ENCODE data around the gene SNRPD1.

The SNRPD1 gene

GRCh38 chr18:21629089-21629832 lies 17.1 kb downstream of the SNRPD1 start:
- no peaks in the 10 kb centered on the region for H3K4me1 ChIP-seq (ENCODE audit: insufficient read depth, low read length)
- ATAC-seq (ENCODE audit: insufficient read depth, low read depth) (no peak), DNase-seq (no peak)
- no peaks in the 10 kb centered on the region for H3K9me3 ChIP-seq (ENCODE audit: insufficient read depth, low read length, severe bottlenecking)
- peaks cover 57% of the 10 kb centered on the region for H3K79me2 ChIP-seq (ENCODE audit: insufficient read depth, low read length)
- peaks cover 86% of the 10 kb centered on the region for H3K36me3 ChIP-seq (ENCODE audit: insufficient read depth, low read length)
- H4K20me1 ChIP-seq (ENCODE audit: insufficient read depth, low read length), result peaks cover 39% of the 10 kb centered on the region; the same call in 1 of the 2 replicates
- H3K4me2 ChIP-seq (ENCODE audit: insufficient read depth, low read length), result no peak overlapping the region
- H3K27me3 ChIP-seq (ENCODE audit: insufficient read depth, low read length, poor library complexity), result no peaks in the 10 kb centered on the region
- no peak for TF ChIP-seq CTCF (IDR thresholded peaks at IDR 0.05; ENCODE audit: borderline replicate concordance, extremely low read depth, low read length, poor library complexity, severe bottlenecking)
- no peak for TF ChIP-seq EZH2 (IDR thresholded peaks at IDR 0.05; ENCODE audit: borderline replicate concordance, low read depth, low read length, severe bottlenecking)
- no peak overlapping the region for H3K4me3 ChIP-seq (ENCODE audit: low read depth in 1 of 2, low read length in 2 of 2)
- H2AFZ ChIP-seq (ENCODE audit: low read depth, low read length), result no peak overlapping the region
- H3K9ac ChIP-seq (ENCODE audit: low read depth, low read length), result no peak overlapping the region
- no peak overlapping the region for H3K27ac ChIP-seq (ENCODE audit: low read length)

DNA sequence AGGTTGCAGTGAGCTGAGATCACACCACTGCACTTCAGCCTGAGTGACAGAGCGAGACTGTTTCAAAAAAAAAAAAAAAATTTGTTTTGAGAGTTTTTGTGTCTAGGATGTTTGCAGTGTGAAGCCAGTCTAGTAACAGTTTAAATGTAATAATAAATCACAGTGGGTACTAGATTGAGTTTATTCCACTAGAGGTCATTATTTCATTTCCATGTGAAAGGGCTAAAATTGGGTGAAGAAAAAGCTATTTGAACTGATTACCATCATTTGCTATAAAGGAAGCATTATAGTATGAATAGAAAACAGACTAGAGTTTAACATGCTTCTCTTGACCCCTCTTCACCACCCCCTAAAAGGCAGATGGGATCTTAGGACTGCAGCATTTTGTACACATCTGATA lies 20.3 kb downstream of the SNRPD1 start:
- DNase-seq (no peak), ATAC-seq (ENCODE audit: insufficient read depth, low read depth) (no peak)
- Histone ChIP-seq H3K4me2 (ENCODE audit: insufficient read depth, low read length) (no peak overlapping the region), H3K9me3 (ENCODE audit: insufficient read depth, low read length, severe bottlenecking) (no peaks in the 10 kb centered on the region), H3K4me3 (ENCODE audit: low read depth in 1 of 2, low read length in 2 of 2) (no peak overlapping the region), H2AFZ (ENCODE audit: low read depth, low read length) (no peak overlapping the region), H3K27ac (ENCODE audit: low read length) (no peak overlapping the region), H3K36me3 (ENCODE audit: insufficient read depth, low read length) (peaks cover 74% of the 10 kb centered on the region), H3K27me3 (ENCODE audit: insufficient read depth, low read length, poor library complexity) (no peaks in the 10 kb centered on the region), H3K9ac (ENCODE audit: low read depth, low read length) (no peak overlapping the region), H3K4me1 (ENCODE audit: insufficient read depth, low read length) (no peaks in the 10 kb centered on the region), H4K20me1 (ENCODE audit: insufficient read depth, low read length) (peaks cover 26% of the 10 kb centered on the region; the same call in 1 of the 2 replicates), H3K79me2 (ENCODE audit: insufficient read depth, low read length) (peaks cover 26% of the 10 kb centered on the region)
- TF ChIP-seq CTCF (IDR thresholded peaks at IDR 0.05; ENCODE audit: borderline replicate concordance, extremely low read depth, low read length, poor library complexity, severe bottlenecking) (no peak), EZH2 (IDR thresholded peaks at IDR 0.05; ENCODE audit: borderline replicate concordance, low read depth, low read length, severe bottlenecking) (no peak)

DNA sequence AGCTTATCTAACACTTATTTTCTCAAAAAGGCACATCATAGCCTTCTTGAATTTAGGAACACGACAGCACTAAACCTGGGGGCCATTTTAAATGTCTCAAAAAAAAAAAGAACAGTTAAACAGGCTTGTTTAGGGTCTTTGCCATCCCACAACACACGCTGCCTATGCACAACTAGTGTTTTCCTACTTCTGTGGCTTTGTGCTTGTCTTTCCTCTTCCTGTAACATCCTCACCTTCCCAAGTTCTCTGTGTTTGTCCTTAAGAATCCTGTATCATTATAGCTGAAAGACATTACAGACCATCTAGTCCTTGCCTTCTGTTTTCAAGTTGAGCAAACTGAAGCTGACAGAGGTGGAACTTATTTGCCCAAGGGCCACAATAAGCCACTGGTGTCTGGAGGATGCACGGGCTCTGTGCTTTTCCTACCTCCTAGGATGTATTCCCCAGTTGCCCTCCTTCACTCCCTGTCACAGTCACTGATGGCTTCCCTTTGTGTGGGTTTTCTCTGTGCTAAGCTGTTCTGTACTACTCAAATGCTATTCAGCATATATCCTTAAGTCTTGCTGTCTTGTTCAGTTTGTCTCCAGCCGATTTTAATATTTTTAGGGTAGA lies 22.6 kb downstream of the SNRPD1 start:
- Histone ChIP-seq H3K27ac (ENCODE audit: low read length) (no peak overlapping the region), H3K36me3 (ENCODE audit: insufficient read depth, low read length) (peaks cover 51% of the 10 kb centered on the region), H3K4me3 (ENCODE audit: low read depth in 1 of 2, low read length in 2 of 2) (no peak overlapping the region), H3K27me3 (ENCODE audit: insufficient read depth, low read length, poor library complexity) (no peaks in the 10 kb centered on the region), H2AFZ (ENCODE audit: low read depth, low read length) (no peak overlapping the region), H3K4me2 (ENCODE audit: insufficient read depth, low read length) (no peak overlapping the region), H3K9me3 (ENCODE audit: insufficient read depth, low read length, severe bottlenecking) (no peaks in the 10 kb centered on the region), H3K4me1 (ENCODE audit: insufficient read depth, low read length) (no peaks in the 10 kb centered on the region), H4K20me1 (ENCODE audit: insufficient read depth, low read length) (peaks cover 6% of the 10 kb centered on the region; the same call in 1 of the 2 replicates), H3K9ac (ENCODE audit: low read depth, low read length) (no peak overlapping the region), H3K79me2 (ENCODE audit: insufficient read depth, low read length) (peaks cover 4% of the 10 kb centered on the region; the same call in 1 of the 2 replicates)
- ATAC-seq (ENCODE audit: insufficient read depth, low read depth), result no peak
- DNase-seq, result no peak
- no peak for TF ChIP-seq CTCF (IDR thresholded peaks at IDR 0.05; ENCODE audit: borderline replicate concordance, extremely low read depth, low read length, poor library complexity, severe bottlenecking)
- no peak for TF ChIP-seq EZH2 (IDR thresholded peaks at IDR 0.05; ENCODE audit: borderline replicate concordance, low read depth, low read length, severe bottlenecking)
